ENCODE measurements around the gene USP30. TPM values are rescaled to one million over a fixed set of nuclear protein-coding genes. Genes with fewer than 3 reads are reported as not detected.

Gene USP30
- total and polyA plus RNA-seq, 4 experiments from 2014 or later, result 6.8 to 14.2 (median 11.0) TPM

- no peaks in the 10 kb centered on the region for H3K9me3 Mint-ChIP-seq
Measured at GRCh38 chr12:109115404-109115757, 63.0 kb downstream of the USP30 start.

GRCh38 chr12:109115758-109116610, 63.6 kb downstream of the USP30 start, which contains the start of gene ACACB:
Gene ACACB, plus strand, starts transcription at chr12:109116587. Its CDS starts 22,819 bp downstream, at chr12:109139406.
- Mint-ChIP-seq H3K36me3 (peaks cover 0 to 2% of the 10 kb centered on the region in 2 donors), H3K9me3 (no peaks in the 10 kb centered on the region), H3K27me3 (no peaks in the 10 kb centered on the region), H3K4me3 (peak within 1 kb of the TSS in 2 of 8 donors; percentile 15 to 18), H3K4me1 (peaks cover 9 to 37% (median 19%) of the 10 kb centered on the region in 4 donors), H3K27ac (peak within 1 kb of the TSS in 1 of 7 donors; percentile 14)
- intact Hi-C loops (cut with micrococcal nuclease), result no loop called here
- Histone ChIP-seq H3K27me3 (ENCODE audit: insufficient read depth, low read length) (no peaks in the 10 kb centered on the region), H3K27ac (ENCODE audit: low read depth, low read length) (no peak within 1 kb of the TSS), H3K36me3 (ENCODE audit: insufficient read depth, low read length) (no peaks in the 10 kb centered on the region), H3K4me1 (ENCODE audit: insufficient read depth, low read length) (peaks cover 7% of the 10 kb centered on the region), H3K4me3 (ENCODE audit: low read length in 2 of 2) (no peak within 1 kb of the TSS), H3K9me3 (ENCODE audit: control insufficient read depth in 1 of 2, low read length in 2 of 2) (no peaks in the 10 kb centered on the region)
- CTCF ChIA-PET (ENCODE audit: partially characterized antibody), result interaction anchor here (1.0 to 1.4 kb wide), 3 partner anchors 9 to 25 kb away, joined by 3 to 5 read pairs (median 3); no protein-coding TSS in a partner anchor
- POLR2A ChIA-PET (ENCODE audit: partially characterized antibody), result no interaction called here
- DNase-seq, result no peak

More at GRCh38 chr12:109115404-109115757, 63.0 kb downstream of the USP30 start:
- H3K4me3 ChIP-seq (ENCODE audit: low read length in 2 of 2), result no peak overlapping the region
- no peaks in the 10 kb centered on the region for H3K36me3 ChIP-seq (ENCODE audit: insufficient read depth, low read length)
- no peak for DNase-seq
- intact Hi-C loops (cut with micrococcal nuclease), result no loop called here
- H3K9me3 ChIP-seq (ENCODE audit: control insufficient read depth in 1 of 2, low read length in 2 of 2), result no peaks in the 10 kb centered on the region
- H3K27ac ChIP-seq (ENCODE audit: low read depth, low read length), result no peak overlapping the region
- no peak overlapping the region for H3K27ac Mint-ChIP-seq
- peak overlapping the region in 1 of 8 donors; percentile 18 for H3K4me3 Mint-ChIP-seq
- no peaks in the 10 kb centered on the region for H3K27me3 ChIP-seq (ENCODE audit: insufficient read depth, low read length)
- peaks cover 1 to 4% of the 10 kb centered on the region in 2 donors for H3K36me3 Mint-ChIP-seq
- peaks cover 7% of the 10 kb centered on the region for H3K4me1 ChIP-seq (ENCODE audit: insufficient read depth, low read length)
- ChIA-PET POLR2A (ENCODE audit: partially characterized antibody) (no interaction called here), CTCF (ENCODE audit: partially characterized antibody) (interaction anchor here (0.6 to 1.3 kb wide), 4 partner anchors 8 to 278 kb away, joined by 3 read pairs; no protein-coding TSS in a partner anchor)
- no peaks in the 10 kb centered on the region for H3K27me3 Mint-ChIP-seq
- H3K4me1 Mint-ChIP-seq, result peaks cover 9 to 37% (median 20%) of the 10 kb centered on the region in 4 donors

- H3K27ac ChIP-seq (ENCODE audit: low read depth, low read length), result no peak overlapping the region
- Mint-ChIP-seq H3K4me1 (peaks cover 9 to 35% (median 19%) of the 10 kb centered on the region in 4 donors), H3K4me3 (no peak overlapping the region), H3K27ac (no peak overlapping the region), H3K9me3 (no peaks in the 10 kb centered on the region), H3K36me3 (peaks cover 0 to 2% of the 10 kb centered on the region in 2 donors), H3K27me3 (no peaks in the 10 kb centered on the region)
- POLR2A ChIA-PET (ENCODE audit: partially characterized antibody), result no interaction called here
- CTCF ChIA-PET (ENCODE audit: partially characterized antibody), result interaction anchor here (1.4 kb wide), 1 partner anchor 11 kb away, joined by 5 read pairs; no protein-coding TSS in a partner anchor
- intact Hi-C loops (cut with micrococcal nuclease), result no loop called here
- H3K36me3 ChIP-seq (ENCODE audit: insufficient read depth, low read length), result no peaks in the 10 kb centered on the region
- H3K9me3 ChIP-seq (ENCODE audit: control insufficient read depth in 1 of 2, low read length in 2 of 2), result no peaks in the 10 kb centered on the region
- H3K4me1 ChIP-seq (ENCODE audit: insufficient read depth, low read length), result peaks cover 7% of the 10 kb centered on the region
- no peaks in the 10 kb centered on the region for H3K27me3 ChIP-seq (ENCODE audit: insufficient read depth, low read length)
- DNase-seq, result no peak
- no peak overlapping the region for H3K4me3 ChIP-seq (ENCODE audit: low read length in 2 of 2)
Measured at GRCh38 chr12:109116611-109116949, 64.2 kb downstream of the USP30 start.

GRCh38 chr12:109120095-109120494, 67.7 kb downstream of the USP30 start:
- ChIA-PET CTCF (ENCODE audit: partially characterized antibody) (interaction anchor here (1.2 to 2.7 kb wide), 2 partner anchors 8 to 236 kb away, joined by 3 to 12 read pairs; no protein-coding TSS in a partner anchor), POLR2A (ENCODE audit: partially characterized antibody) (no interaction called here)
- DNase-seq, result no peak
- H3K4me3 Mint-ChIP-seq, result no peak overlapping the region
- no peaks in the 10 kb centered on the region for H3K9me3 ChIP-seq (ENCODE audit: control insufficient read depth in 1 of 2, low read length in 2 of 2)
- no peaks in the 10 kb centered on the region for H3K36me3 ChIP-seq (ENCODE audit: insufficient read depth, low read length)
- H3K4me1 ChIP-seq (ENCODE audit: insufficient read depth, low read length), result no peaks in the 10 kb centered on the region
- intact Hi-C loops (cut with micrococcal nuclease), result no loop called here
- peaks cover 4 to 9% (median 6%) of the 10 kb centered on the region in 4 donors for H3K4me1 Mint-ChIP-seq
- H3K36me3 Mint-ChIP-seq, result no peaks in the 10 kb centered on the region
- H3K27ac ChIP-seq (ENCODE audit: low read depth, low read length), result no peak overlapping the region
- no peaks in the 10 kb centered on the region for H3K27me3 ChIP-seq (ENCODE audit: insufficient read depth, low read length)
- H3K27me3 Mint-ChIP-seq, result no peaks in the 10 kb centered on the region
- H3K9me3 Mint-ChIP-seq, result no peaks in the 10 kb centered on the region
- no peak overlapping the region for H3K4me3 ChIP-seq (ENCODE audit: low read length in 2 of 2)
- H3K27ac Mint-ChIP-seq, result peak overlapping the region in 1 of 7 donors; percentile 11

GRCh38 chr12:109120557-109120956, 68.2 kb downstream of the USP30 start:
- Mint-ChIP-seq H3K27ac (no peak overlapping the region), H3K36me3 (peaks cover 0 to 1% of the 10 kb centered on the region in 2 donors), H3K27me3 (no peaks in the 10 kb centered on the region), H3K9me3 (no peaks in the 10 kb centered on the region), H3K4me3 (no peak overlapping the region), H3K4me1 (peaks cover 2 to 4% (median 4%) of the 10 kb centered on the region in 4 donors)
- Histone ChIP-seq H3K36me3 (ENCODE audit: insufficient read depth, low read length) (no peaks in the 10 kb centered on the region), H3K9me3 (ENCODE audit: control insufficient read depth in 1 of 2, low read length in 2 of 2) (no peaks in the 10 kb centered on the region), H3K4me1 (ENCODE audit: insufficient read depth, low read length) (no peaks in the 10 kb centered on the region), H3K27ac (ENCODE audit: low read depth, low read length) (no peak overlapping the region), H3K4me3 (ENCODE audit: low read length in 2 of 2) (no peak overlapping the region), H3K27me3 (ENCODE audit: insufficient read depth, low read length) (no peaks in the 10 kb centered on the region)
- ChIA-PET POLR2A (ENCODE audit: partially characterized antibody) (interaction anchor here (0.9 kb wide), 1 partner anchor 9 kb away, joined by 3 read pairs; no protein-coding TSS in a partner anchor), CTCF (ENCODE audit: partially characterized antibody) (interaction anchor here (1.2 to 2.7 kb wide), 2 partner anchors 9 to 236 kb away, joined by 3 to 12 read pairs; no protein-coding TSS in a partner anchor)
- no peak for DNase-seq
- intact Hi-C loops (cut with micrococcal nuclease), result no loop called here

GRCh38 chr12:109121346-109121880, 69.0 kb downstream of the USP30 start:
- no peak overlapping the region for H3K4me3 Mint-ChIP-seq
- ChIA-PET POLR2A (ENCODE audit: partially characterized antibody) (interaction anchor here (0.9 kb wide), 1 partner anchor 9 kb away, joined by 3 read pairs; no protein-coding TSS in a partner anchor), CTCF (ENCODE audit: partially characterized antibody) (interaction anchor here (2.7 kb wide), 1 partner anchor 9 kb away, joined by 12 read pairs; no protein-coding TSS in a partner anchor)
- no peak overlapping the region for H3K4me3 ChIP-seq (ENCODE audit: low read length in 2 of 2)
- no peak for DNase-seq
- no peaks in the 10 kb centered on the region for H3K27me3 ChIP-seq (ENCODE audit: insufficient read depth, low read length)
- H3K4me1 Mint-ChIP-seq, result no peaks in the 10 kb centered on the region
- H3K27ac ChIP-seq (ENCODE audit: low read depth, low read length), result no peak overlapping the region
- no peaks in the 10 kb centered on the region for H3K9me3 Mint-ChIP-seq
- no peaks in the 10 kb centered on the region for H3K27me3 Mint-ChIP-seq
- no peaks in the 10 kb centered on the region for H3K9me3 ChIP-seq (ENCODE audit: control insufficient read depth in 1 of 2, low read length in 2 of 2)
- peaks cover 0 to 1% of the 10 kb centered on the region in 2 donors for H3K36me3 Mint-ChIP-seq
- intact Hi-C loops (cut with micrococcal nuclease), result no loop called here
- H3K27ac Mint-ChIP-seq, result peak overlapping the region in 1 of 7 donors; percentile 72
- no peaks in the 10 kb centered on the region for H3K36me3 ChIP-seq (ENCODE audit: insufficient read depth, low read length)
- H3K4me1 ChIP-seq (ENCODE audit: insufficient read depth, low read length), result no peaks in the 10 kb centered on the region

Data from CD4-positive, alpha-beta memory T cell (primary cell).